Ovary (tissue), 9 donors: Measurements from ENCODE around the gene C11orf54. TPM values are rescaled to one million over a fixed set of nuclear protein-coding genes. Genes with fewer than 3 reads are reported as not detected.

Experiments
- DNase-seq, 5 donors: peaks; one replicate each; pipeline ENCODE4 v3.0.0-alpha.2; 2019 to 2020
- H3K27ac ChIP-seq, 2 donors: fragments of 200-600 bp; one replicate each; pipeline versions ENCODE4 v1.5.1 to v1.8.0; 2019 to 2022
- H3K27me3 ChIP-seq: fragments of 200-600 bp; one replicate; pipeline ENCODE4 v1.8.0; 2022
- H3K36me3 ChIP-seq: fragments of 200-600 bp; sonication (generic); one replicate; pipeline ENCODE4 v1.5.1; 2019
- H3K4me1 ChIP-seq: one replicate; pipeline ENCODE4 v1.8.1; 2013; ENCODE audit warnings: mild to moderate bottlenecking, moderate library complexity; ENCODE audit not compliant: insufficient read depth
- H3K4me3 ChIP-seq: fragments of 200-600 bp; sonication (generic); one replicate; pipeline ENCODE4 v1.5.1; 2017
- H3K9me3 ChIP-seq, 2 donors: fragments of 200-600 bp in 1 of 2; sonication (generic) in 1 of 2; one replicate each; pipeline versions ENCODE4 v1.5.1 to v1.8.1; 2013 to 2019; ENCODE audit warnings: mild to moderate bottlenecking in 1 of 2, moderate library complexity in 1 of 2
- EP300 ChIP-seq: sonication (generic); formaldehyde crosslinking; IDR thresholded peaks from one replicate; pipeline ENCODE4 v1.6.1; 2017; ENCODE audit warnings: antibody characterized with exemption
- POLR2A ChIP-seq: fragments of 450-650 bp; IDR thresholded peaks from one replicate; pipeline ENCODE4 v1.6.1; 2017; ENCODE audit warnings: antibody characterized with exemption, mild to moderate bottlenecking, moderate library complexity
- WGBS, 3 donors: extraction: QIAGEN DNeasy Blood & Tissue Kit in 1 of 3; methylation state at CpG; one replicate each; pipeline versions ENCODE4 v1.1.5 to v1.1.7; 2013 to 2017; 5-methylcytosine and 5-hydroxymethylcytosine counted together
- intact Hi-C, 4 donors: fragments of 100-400 bp; cut with DNase I; formaldehyde crosslinking; loops; one replicate each; pipeline versions ENCODE4 v1.11.0 to v1.15.1; 2022 to 2023
- polyA plus RNA-seq, 2 donors: library from polyadenylated mRNA; stranded (reverse); fragments of 200-250 nt in 1 of 2; fragments of 350-450 nt in 1 of 2; fragmentation: Illumina TruSeq in 1 of 2; extraction: RNeasy Lipid Tissue Mini Kit (QIAGEN cat#74804) in 1 of 2; gene quantifications; one replicate each; pipeline ENCODE4 v1.2.3, GENCODE V29; 2013 to 2014
- total RNA-seq, 7 donors: library from RNA; depleted of rRNA in 2 of 7; stranded (reverse); fragments of >200 nt in 2 of 7; fragmentation: NEBNext Ultra II Directional in 3 of 7; extraction: Animal tissue kit (Norgen Biotek cat#: 25700) in 3 of 7; gene quantifications; one replicate each; pipeline versions ENCODE4 v1.1.0 to v1.2.4, GENCODE V29; 2016 to 2023
- TF ChIP-seq, protein P1 (sequence below), 3 donors: fragments of 450-650 bp in 2 of 3; fragments of 200-600 bp in 1 of 3; IDR thresholded peaks; one replicate each; pipeline versions ENCODE4 v1.5.1 to v1.8.0; 2016 to 2022; ENCODE audit warnings: antibody characterized with exemption in 3 of 3, mild to moderate bottlenecking in 1 of 3
- donor health status: DM: no; HTN: no; CAD: no; lungs with moderate emphysema.
- donor health status: DM: no; HTN: no; CAD: no.
- donor health status: Bipolar disorder and iron deficiency.
- donor health status: DM: yes; HTN: yes; CAD: no.
- donor health status: DM: no; HTN: no; CAD: no.
- donor health status: DM: yes; HTN: yes; CAD: no.

Gene C11orf54
- total and polyA plus RNA-seq, 9 donors = 22.8 to 48.0 (median 36.0) TPM

- 8 to 15% (median 11%) methylated on average over 18 of the region's 18 CpGs for WGBS, 3 donors
- intact Hi-C loops = loop anchor here in 3 of 4 donors (5.0 kb wide), 1 partner anchor 42 kb away; the partner anchor contains the start of gene MED17 (in 3 of the 3)
- peaks cover 2% of the 10 kb centered on the region for H3K4me1 ChIP-seq
- H3K4me3 ChIP-seq = peak overlapping the region; percentile 87
- DNase-seq = peak in 1 of 5 donors; percentile 30
- no peaks in the 10 kb centered on the region for H3K36me3 ChIP-seq
- H3K27ac ChIP-seq = peak overlapping the region in 1 of 2 donors; percentile 69
- no peaks in the 10 kb centered on the region for H3K9me3 ChIP-seq
- no peaks in the 10 kb centered on the region for H3K27me3 ChIP-seq
- TF ChIP-seq EP300 (no peak), POLR2A (no peak)
- TF ChIP-seq, protein P1, sequence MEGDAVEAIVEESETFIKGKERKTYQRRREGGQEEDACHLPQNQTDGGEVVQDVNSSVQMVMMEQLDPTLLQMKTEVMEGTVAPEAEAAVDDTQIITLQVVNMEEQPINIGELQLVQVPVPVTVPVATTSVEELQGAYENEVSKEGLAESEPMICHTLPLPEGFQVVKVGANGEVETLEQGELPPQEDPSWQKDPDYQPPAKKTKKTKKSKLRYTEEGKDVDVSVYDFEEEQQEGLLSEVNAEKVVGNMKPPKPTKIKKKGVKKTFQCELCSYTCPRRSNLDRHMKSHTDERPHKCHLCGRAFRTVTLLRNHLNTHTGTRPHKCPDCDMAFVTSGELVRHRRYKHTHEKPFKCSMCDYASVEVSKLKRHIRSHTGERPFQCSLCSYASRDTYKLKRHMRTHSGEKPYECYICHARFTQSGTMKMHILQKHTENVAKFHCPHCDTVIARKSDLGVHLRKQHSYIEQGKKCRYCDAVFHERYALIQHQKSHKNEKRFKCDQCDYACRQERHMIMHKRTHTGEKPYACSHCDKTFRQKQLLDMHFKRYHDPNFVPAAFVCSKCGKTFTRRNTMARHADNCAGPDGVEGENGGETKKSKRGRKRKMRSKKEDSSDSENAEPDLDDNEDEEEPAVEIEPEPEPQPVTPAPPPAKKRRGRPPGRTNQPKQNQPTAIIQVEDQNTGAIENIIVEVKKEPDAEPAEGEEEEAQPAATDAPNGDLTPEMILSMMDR (IDR thresholded peaks at IDR 0.05) = no peak
Observed at GRCh38 chr11:93740031-93740729, 1.3 kb upstream of the C11orf54 start.

GRCh38 chr11:93740730-93741093 is 760 bp upstream of the C11orf54 start:
- peak; percentile 37 to 71 (median 59) for DNase-seq
- 0 to 1% (median 0%) methylated on average over 20 of the region's 20 CpGs for WGBS, 3 donors
- Histone ChIP-seq H3K36me3 (no peaks in the 10 kb centered on the region), H3K4me3 (peak overlapping the region; percentile 87), H3K9me3 (no peaks in the 10 kb centered on the region), H3K4me1 (peaks cover 2% of the 10 kb centered on the region), H3K27ac (peak overlapping the region; percentile 69 to 92), H3K27me3 (no peaks in the 10 kb centered on the region)
- intact Hi-C loops = loop anchor here in 3 of 4 donors (5.0 kb wide), 1 partner anchor 42 kb away; the partner anchor contains the start of gene MED17 (in 3 of the 3)
- TF ChIP-seq, protein P1 (IDR thresholded peaks at IDR 0.05) = peak in 1 of 3 donors; percentile 8
- no peak for TF ChIP-seq EP300

DNA sequence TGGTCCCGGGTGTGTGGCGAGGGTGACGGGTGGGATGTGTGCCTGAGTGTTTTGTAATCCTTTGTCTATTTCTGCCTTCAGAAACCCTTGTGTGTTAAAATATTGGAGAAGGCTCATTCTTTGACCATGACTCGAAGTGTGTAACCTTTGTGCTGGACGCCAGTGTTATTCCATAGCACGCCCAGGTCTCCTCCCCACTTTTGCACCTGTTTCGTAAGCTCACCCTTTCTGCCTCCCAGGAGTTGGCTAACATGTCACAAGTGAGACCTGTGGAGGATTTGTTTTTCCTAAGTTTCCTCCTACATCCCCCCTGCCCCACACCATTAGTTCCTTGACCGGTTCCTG is 382 bp downstream of the C11orf54 start:
- TF ChIP-seq, protein P1 (IDR thresholded peaks at IDR 0.05) = no peak
- TF ChIP-seq EP300 = no peak
- no peak for TF ChIP-seq POLR2A
- DNase-seq = no peak
- Histone ChIP-seq H3K4me3 (peak overlapping the region; percentile 87), H3K27me3 (no peaks in the 10 kb centered on the region), H3K27ac (peak overlapping the region; percentile 76 to 92), H3K36me3 (no peaks in the 10 kb centered on the region), H3K9me3 (no peaks in the 10 kb centered on the region), H3K4me1 (peaks cover 2% of the 10 kb centered on the region)
- intact Hi-C loops = loop anchor here in 3 of 4 donors (5.0 kb wide), 1 partner anchor 40 kb away; the partner anchor contains the start of gene MED17 (in 3 of the 3)
- 0% methylated on average over 8 of the region's 8 CpGs for WGBS, 3 donors

GRCh38 chr11:93743291-93743690 is 1.8 kb downstream of the C11orf54 start:
- no peaks in the 10 kb centered on the region for H3K27me3 ChIP-seq

More at GRCh38 chr11:93743291-93743690, 1.8 kb downstream of the C11orf54 start:
- H3K4me3 ChIP-seq = no peak overlapping the region
- peaks cover 2% of the 10 kb centered on the region for H3K4me1 ChIP-seq
- H3K27ac ChIP-seq = no peak overlapping the region
- no peaks in the 10 kb centered on the region for H3K9me3 ChIP-seq
- H3K36me3 ChIP-seq = no peaks in the 10 kb centered on the region
- peak; percentile 13 to 47 (median 34) for DNase-seq
- TF ChIP-seq EP300 (no peak), POLR2A (no peak)
- TF ChIP-seq, protein P1 (IDR thresholded peaks at IDR 0.05) = no peak
- WGBS, 3 donors = 91 to 93% (median 91%) methylated on average over 23 of the region's 23 CpGs
- intact Hi-C loops = loop anchor here in 3 of 4 donors (5.0 kb wide), 1 partner anchor 39 kb away; the partner anchor contains the start of gene MED17 (in 3 of the 3)
